ENCODE results near the gene CACHD1.
"Not testable (repeated sequence)": the region's sequence is repeated elsewhere in the genome, so short reads cannot be mapped to it uniquely, and the experiment has no call there.

Gene CACHD1

DNA sequence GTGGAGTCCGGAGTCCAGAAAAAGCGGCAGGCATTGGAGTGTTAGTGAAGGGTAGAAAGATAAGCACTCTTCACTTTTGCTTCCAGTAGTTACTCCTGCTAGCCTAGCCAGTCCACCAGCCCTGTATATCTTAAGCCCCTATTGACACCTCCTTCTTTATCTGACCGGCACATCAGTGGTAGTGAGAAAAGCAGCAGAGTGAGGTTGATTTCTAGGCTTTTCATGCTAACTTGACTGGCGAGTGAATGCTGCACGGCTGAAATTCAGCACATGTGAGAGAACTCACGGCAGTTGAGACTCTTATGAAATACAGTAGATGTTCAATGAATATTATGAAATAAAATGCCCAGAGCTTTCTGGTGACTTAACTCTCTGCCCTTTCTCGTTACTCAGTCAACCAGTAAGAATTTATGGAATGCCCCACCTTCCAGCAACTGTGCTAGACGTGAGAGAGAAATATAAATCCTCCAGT lies 128.2 kb downstream of the CACHD1 start:
- no peak for DNase-seq

DNA sequence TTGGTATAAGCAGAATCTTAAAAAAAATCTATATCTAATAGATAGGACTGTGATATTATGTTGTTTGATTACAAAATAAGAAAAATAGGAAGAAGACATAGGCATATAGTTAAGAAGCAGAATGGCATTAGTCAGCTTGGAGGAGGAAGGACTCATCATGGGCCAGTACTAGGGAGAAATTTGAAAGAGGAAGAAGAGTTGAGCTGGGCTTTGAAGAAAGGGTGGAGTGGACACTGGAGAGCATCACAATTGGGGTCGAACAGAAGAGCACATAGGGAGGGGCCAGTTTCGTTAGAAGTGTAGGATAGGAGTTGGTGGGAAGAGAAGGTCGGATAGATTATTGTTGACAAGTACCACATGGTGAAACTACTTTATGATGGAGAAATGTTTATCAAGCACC lies 129.3 kb downstream of the CACHD1 start:
- no peak for DNase-seq

DNA sequence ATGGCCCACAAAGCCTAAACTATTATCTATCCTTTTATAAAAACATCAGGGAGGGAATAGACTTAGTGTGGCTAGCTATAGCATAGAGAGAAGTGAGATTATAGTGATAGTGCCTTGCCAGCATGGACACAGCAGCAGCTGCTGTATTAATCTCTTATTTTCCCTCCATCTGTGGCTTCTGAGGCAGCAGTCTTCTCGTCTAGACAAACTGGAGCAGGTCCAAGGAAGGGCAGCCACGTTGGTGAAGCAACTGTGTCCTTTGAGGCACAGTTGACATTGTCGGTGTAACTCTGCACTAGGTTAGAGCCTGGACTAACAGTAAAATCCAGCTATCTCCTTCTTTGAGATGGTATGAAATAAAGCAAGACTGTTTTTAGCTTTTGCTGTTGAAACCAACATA lies 131.3 kb downstream of the CACHD1 start:
- DNase-seq: no peak

DNA sequence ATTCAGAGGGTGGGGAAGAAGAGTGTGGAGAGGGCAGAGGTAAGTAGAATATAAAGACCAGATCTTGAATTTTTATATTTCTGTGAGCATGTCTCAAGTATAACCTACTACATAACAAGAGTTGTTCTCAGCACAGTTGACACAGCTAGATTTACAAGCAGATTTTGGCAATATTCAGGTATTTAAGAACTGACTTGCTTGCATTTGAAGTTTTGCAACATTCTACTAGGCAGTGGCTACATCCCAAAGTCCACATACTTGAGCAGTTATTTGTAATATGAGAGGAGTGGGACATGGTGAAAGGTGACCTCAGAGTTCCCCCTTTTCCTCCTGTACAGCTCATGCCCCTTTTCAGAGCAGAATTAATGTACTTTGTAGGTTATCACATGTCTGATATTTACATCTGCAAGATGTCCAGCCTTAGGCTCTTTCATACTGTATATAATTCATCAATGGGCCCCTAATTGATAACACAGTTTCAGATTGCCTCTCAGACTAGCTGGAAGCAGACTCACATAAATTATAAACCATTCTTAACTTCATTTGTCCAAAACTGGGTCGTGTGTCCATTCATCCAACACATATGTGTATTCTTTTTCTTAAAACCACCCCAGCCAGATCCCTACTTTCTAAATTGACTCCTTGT lies 138.2 kb downstream of the CACHD1 start:
- no peak for DNase-seq

DNA sequence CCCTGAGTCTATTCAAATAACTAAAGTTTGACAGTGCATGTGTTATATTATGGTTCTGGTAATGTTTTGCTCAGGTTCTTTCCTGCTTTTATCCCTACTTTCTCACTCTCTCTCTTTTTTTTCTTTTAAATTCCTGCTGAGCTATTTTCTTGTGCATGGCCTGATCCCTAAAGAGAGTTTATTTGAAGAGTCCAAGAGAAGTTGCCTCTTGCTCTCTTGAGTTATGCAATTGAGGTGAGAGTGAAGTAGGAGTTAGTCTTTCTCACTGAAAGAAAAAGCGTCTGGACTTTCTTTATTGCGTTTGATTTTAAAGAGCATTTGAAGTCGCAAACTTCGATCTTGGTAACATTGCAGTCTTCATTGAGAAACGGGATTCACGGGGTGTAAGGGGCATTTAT lies 138.7 kb downstream of the CACHD1 start:
- no peak for DNase-seq

DNA sequence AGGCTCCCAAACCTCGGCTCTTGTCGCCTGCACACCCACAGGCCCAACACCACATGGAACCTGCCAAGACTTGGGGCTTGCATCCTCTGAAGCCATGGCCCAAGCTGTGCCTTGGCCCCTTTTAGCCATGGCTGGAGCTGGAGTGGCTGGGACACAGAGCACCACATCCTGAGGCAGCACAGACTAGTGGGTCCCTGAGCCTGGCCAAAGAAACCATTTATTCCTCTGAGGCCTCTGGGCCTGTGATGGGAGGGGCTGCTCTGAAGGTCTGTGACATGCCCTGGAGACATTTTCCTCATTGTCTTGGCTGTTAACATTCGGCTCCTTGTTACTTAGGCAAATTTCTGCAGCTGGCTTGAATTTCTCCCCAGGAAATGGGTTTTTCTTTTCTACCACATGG lies 141.0 kb downstream of the CACHD1 start:
- not testable (repeated sequence) for DNase-seq

DNA sequence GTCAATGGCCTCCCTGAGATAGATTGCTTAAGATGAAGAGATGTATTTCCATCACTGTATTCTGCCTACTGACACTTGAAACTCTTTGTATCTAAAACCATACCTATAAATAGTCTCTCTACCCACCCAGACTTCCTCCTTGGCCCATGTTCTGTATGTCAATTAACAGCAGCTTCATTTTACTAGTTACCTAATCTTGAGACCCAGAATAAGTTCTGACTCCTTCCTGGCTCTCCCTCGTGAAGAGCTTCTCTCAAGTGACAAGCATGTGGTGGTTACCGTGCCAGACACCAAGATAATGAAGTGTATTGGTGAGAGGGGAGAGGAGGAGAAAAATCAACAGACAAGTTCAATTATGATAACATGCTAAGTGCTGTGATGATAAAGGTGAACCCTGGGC lies 146.1 kb downstream of the CACHD1 start:
- no peak for DNase-seq

DNA sequence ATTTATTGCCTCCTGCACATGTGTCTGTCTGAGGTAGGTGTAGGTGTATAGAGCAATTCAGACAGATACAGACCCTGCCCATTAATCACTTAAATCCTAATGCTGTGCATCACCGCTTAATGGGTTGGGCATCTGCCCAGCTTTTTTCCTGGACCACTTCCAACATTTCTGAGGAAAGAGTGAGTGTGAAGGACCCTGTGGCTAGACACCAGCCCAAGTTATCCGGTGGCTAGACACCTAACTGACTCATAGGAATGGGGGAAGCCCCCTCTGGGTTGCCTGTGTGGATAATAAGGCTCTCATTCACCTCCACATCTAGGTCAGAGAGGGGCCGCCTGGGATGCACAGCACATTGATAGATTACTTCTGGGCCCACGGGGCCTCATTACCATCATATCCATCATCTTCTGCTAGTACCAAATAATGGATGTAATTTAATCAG lies 153.8 kb downstream of the CACHD1 start:
- no peak for DNase-seq

DNA sequence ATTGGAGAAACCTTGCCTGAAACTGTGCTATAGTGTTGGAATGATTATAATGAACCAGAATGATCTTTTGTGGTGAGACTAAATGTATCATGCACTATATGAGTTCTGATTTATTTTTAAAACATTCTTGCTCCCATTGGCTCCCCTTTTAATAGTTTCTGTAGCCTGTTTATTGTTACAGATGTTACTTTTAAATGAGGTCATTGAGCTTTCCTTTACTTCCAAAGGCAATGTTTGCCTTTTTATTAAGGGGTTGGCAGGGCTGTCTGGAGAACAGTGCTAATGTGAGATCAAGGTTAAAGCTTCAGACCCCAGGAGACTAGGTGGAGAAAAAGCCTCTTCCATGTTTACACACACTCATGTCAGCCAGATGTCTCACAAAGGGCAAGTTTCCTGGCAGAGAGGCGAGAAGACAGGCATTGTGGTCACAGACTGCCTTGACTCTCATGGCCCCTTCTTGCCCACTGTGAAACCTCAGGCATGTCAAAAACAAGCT lies 154.3 kb downstream of the CACHD1 start:
- peak; percentile 19 for DNase-seq

DNA sequence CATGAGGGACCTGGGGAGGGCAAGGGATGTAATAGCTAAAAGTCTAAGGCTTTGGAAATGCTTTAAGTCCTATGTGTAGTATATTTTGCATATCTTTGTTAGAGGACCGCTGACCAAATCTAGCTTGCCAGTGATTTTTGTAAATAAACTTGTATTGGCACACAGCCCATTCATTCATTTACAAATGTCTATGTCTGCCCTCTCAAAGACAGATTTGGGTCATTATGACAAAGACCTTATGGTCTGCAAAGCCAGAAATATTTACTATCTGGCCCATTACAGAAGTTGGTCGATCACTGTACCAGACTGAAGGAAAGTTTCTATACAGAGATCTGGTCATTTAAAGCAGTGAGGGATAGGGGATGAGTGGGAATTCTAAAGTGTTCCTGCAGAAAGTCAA lies 154.9 kb downstream of the CACHD1 start:
- no peak for DNase-seq

DNA sequence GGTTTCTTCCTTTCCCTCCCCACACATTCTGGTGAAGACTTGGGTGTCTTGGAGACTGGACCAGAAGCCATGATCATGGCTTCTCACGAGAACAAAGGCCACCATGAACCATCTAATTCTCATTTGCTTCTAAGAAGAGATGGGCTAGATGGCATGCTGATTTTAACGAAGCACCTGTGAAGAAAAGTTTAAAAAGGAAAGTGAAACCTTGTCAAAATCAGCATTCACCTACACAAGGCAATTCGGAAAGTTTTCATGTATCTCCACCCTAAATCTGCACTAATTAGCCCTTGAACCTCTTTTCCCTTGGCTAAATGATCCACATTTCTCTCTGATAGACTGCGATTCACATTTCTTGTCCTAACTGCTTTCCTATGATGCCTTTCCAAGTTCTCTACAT lies 160.7 kb downstream of the CACHD1 start:
- no peak for DNase-seq

DNA sequence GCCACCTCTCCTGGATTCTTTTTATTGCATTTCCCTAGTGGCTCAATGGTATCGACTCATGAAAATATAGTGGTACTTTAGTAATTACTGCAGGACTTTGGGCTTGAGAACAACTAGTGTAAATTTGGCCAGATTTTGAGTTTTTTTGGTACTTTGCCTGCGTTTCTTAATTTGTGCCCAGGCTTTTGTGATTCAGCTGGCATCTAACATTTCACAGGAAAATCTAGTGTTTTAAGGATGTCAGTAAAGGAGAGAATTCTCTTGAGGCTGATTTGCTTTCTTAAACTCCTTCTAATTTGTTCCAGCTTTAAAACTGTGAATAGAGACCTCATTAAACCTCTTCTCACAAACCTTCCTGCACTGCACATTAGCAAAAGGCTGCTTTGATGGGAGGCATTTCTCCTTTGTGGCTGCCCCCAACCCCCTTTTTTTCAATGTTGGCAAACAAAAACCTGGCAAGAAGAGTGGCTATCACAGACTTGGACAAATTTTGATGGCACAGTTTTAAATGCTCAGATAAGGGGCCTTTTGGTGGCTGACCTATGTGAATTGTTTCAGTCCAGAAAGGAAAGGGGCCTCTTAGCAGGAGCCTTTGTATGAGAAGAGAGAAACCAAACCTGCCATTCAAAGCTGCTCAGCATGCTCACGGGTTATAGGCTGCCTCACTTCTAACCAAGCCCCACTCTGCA lies 161.6 kb downstream of the CACHD1 start:
- no peak for DNase-seq

DNA sequence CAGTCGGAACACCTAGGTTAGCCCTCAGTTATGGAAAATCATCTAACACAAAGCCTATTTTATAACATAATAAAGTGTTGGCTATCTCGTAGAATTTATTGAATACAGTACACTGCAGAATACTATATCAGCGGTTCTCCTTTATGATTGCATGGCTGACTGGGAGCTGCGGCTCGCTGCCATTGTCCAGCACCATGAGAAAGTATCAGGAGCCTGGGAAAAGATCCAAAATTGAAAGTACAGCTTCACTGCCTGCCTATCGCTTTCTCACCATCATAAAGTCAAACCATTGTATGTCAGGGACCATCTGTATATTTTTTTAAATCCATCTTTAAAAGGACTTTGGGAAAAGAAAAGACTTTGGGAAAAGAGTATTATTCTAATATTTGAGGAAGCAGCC lies 163.0 kb downstream of the CACHD1 start:
- DNase-seq: no peak

DNA sequence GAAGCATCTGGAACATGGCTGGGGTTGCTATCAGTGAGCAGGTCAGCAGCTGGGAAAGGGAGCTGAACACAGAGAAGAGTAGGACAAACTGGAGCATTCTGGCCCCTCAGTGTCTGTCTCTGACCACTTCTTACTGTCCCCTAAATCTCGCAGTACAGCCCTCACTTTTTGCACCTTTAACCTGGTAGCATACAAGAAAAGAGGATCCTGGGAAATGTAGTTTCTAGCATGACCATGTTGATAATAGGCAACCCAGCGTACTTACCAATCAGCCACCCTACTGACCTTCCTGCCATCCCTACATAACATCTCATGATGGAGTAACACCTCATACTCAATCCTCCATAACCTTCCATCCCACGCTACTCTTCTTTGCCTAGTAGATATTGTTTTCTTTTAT lies 175.8 kb downstream of the CACHD1 start:
- no peak for DNase-seq

DNA sequence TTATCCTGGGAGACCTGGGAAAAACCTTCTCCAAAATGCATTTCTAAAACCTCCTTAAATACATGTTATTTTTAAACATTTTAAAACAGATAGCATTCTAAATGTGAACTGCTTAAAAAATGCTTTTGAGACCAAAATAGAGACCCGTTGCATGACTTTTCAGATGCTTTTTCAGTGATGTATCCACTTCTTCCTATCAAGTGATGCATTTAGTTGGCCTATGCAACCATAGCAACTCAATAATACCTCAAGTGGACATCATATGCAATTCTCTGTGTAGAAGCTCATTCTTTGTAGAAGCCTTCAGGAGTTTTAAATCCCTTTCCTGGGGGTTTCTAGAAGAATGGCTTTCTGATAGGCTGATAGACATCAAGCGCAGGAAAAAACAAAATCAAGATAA lies 180.5 kb downstream of the CACHD1 start:
- no peak for DNase-seq

DNA sequence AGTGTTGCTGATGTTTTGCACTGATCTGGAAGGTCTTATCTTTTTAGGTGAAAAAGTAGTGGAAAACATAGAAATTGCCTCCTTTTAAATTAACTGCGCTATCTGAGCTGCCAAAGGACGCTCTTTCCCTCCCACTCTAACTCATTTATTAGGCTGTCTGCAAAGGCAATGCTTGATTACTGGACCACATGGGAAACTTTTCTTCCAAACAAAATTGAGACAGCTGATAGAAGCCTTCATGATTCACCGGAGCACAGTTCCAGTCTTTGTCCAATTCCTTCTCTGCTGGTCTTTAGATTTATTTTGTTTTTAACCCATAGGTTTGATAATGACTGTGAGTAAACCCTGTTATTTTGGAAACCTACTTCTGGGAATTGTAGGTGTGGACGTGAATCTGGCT lies 181.9 kb downstream of the CACHD1 start:
- no peak for DNase-seq

DNA sequence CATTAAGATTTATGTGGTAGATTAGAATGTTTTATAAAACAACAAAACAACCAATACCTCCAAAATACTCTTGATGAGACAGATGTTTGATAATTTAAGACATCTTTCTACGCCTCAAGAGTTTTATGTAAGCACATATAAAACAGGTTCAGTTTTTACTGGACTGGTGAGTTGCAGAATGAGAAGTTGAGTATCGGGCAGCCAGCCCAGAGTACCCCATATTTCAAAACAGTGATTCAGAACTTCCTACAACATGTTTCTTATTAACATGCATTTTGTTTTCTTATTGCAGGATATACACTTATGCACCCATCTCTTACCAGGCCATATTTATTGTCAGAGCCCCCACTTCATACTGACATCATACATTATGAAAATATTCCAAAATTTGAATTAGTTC lies 183.5 kb downstream of the CACHD1 start:
- DNase-seq: no peak

DNA sequence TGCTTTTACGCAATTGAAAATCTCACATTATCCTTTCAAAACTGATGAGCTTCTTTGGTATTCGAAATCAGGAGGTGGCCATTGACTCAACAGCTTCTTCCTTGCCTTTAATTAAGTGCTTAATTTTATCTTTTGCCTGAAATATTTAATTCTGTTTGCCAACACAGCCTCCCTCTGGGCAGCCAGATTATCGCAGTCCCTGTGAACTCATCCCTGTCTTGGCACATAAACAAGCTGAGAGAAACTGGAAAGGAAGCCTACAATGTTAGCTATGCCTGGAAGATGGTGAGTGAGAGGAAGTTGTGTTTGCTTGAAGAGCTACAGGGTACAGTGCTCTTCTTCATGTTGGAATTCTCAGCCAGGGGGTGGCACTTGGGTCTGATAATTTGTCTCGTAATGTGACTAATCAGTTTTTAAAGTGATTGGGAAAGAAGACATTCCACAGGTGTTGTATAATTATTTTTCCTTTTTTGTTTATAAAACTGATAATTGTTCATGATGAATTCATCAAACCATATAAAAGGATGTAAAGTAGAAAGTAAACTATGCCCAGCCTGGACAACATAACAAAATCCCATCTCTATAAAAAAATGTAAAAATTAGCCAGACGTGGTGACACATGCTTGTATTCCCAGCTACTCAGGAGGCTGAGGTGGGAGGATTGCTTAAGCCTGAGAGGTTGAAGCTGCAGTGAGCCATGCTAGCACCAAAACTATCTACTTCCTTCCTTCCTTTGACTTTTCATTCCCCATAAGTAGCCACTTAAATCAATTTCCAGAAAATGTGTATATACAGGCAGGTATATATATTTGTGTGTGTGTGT lies 184.8 kb downstream of the CACHD1 start:
- no peak for DNase-seq

DNA sequence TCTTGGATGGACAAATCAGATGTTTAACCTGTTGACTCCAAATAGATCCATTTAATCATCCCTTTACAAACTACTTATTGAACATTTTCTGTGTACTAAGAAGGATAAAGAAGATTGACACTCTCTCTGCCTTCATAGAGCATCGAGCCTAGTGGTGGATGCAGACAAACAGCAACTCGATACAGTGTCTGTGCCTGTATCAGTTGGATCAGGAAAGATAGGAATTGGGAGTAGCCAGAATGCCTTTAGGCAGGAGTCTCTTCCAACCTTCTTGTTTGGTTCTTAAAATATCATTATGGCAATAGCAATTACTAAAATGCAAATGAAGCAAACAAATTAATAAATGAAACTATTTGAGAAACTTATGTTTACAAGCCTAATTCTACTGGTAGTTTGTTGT lies 185.9 kb downstream of the CACHD1 start:
- no peak for DNase-seq

DNA sequence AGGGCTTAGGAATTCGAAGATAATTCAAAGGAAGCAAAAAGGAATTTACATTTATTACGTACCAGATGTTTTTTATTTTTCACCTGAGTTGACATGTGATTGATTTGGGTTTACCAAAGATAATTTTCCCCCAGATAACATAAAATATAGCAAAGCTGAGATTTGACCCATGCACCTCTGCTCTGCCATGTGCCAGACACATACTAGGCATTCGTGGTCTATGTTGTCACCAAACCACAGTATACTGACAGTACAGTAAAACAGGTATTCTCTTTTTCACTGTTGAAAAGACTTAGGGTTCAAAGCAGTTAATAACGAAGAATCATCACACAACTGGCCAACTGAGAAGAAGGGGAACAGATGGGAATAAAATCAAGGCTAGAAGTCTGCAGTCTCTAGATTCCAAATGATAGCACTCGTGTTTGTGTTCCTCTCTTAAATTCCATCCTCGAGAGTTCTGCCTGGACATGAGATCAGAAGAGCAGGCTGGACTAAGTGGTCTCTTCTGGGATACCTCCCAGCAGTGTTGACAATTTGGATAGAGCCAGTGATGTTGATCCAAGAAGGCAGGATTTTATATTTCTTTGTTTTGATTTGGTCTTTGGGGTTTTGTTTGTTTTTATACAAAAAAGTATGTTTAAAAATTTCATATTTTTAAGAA lies 189.7 kb downstream of the CACHD1 start:
- DNase-seq: no peak

DNA sequence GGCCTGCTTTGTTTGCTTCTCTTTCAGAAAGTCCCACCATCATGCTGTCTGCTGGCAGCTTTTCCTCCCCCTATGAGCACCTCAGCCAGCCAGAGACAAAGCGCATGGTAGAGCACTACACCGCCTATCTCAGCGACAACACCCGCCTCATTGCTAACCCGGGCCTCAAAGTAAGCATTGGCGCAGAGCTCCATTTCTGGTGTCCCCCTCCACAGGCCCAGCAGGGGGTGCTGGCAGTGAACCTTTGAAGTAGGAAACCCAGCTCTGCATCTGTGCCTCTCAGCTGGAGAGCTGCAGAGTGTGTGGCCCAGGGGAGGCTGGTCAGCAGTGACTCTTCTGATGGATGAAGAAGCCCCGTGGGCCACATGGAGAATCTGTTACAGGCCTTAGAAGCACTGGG lies 193.7 kb downstream of the CACHD1 start:
- no peak for DNase-seq

DNA sequence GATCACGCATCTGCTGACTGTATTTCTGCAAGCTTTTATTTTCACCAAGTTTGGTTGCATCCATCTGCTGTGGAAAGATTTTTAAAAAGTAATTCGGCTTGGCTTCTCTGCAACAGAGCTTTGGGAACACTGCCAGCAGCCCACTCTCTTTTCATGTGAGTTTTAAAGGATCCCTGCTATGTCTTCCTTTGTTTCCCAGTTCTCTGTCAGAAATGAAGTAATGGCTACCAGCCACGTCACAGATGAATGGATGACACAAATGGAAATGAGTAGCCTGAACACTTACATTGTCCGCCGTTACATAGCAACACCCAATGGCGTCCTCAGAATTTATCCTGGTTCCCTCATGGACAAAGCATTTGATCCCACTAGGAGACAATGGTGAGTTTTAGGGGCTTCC lies 194.4 kb downstream of the CACHD1 start:
- no peak for DNase-seq

DNA sequence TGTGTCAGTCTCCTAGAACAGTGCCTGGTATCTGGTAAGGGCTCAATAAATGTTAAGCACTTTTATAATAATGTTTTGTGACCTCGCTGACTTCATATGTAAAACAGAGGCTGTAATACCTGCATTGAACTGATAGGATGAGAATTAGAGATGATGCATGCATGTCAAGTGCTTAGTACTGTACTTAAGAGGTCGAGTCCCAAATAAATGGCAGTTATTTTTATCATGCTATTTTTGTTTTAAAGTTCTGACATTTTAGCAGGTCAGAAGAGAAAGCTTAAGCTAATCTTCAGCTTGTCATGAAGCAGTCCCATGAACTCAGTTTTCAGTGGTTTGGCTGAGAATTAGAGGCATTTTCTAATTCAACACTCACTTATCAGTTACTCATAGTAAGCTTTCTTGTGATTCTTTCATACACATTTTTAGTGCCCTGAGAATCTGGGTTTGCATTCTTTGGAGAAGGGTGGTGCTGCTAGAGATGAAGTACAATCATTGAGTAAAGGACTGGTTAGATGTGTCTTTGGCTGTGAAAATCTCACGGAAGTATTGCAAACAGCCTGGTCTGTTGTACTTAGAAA lies 199.3 kb downstream of the CACHD1 start:
- no peak for DNase-seq
